ENCODE data around the gene ZNF76.
"Not testable (repeated sequence)": the region's sequence is repeated elsewhere in the genome, so short reads cannot be mapped to it uniquely, and the experiment has no call there.

The ZNF76 gene

GRCh38 chr6:35299674-35300073, 40.1 kb downstream of the ZNF76 start:
- DNase-seq (ENCODE audit: low read depth in 2 of 2), result no peak

GRCh38 chr6:35300848-35301247, 41.3 kb downstream of the ZNF76 start:
- no peak for DNase-seq (ENCODE audit: low read depth in 2 of 2)

GRCh38 chr6:35302604-35303241, 43.2 kb downstream of the ZNF76 start:
- DNase-seq (ENCODE audit: low read depth in 2 of 2), result no peak

- no peak for DNase-seq (ENCODE audit: low read depth in 2 of 2)
Observed at GRCh38 chr6:35304299-35304698, 44.8 kb downstream of the ZNF76 start.

- DNase-seq (ENCODE audit: low read depth in 2 of 2), result no peak
Observed at GRCh38 chr6:35305117-35305516, 45.6 kb downstream of the ZNF76 start.

- DNase-seq (ENCODE audit: low read depth in 2 of 2), result not testable (repeated sequence)
Observed at GRCh38 chr6:35307138-35307537, 47.6 kb downstream of the ZNF76 start.

GRCh38 chr6:35308543-35308942, 49.0 kb downstream of the ZNF76 start:
- DNase-seq (ENCODE audit: low read depth in 2 of 2), result not testable (repeated sequence)

GRCh38 chr6:35309611-35310264, 50.2 kb downstream of the ZNF76 start:
- DNase-seq (ENCODE audit: low read depth in 2 of 2), result no peak

GRCh38 chr6:35310265-35310831, 50.8 kb downstream of the ZNF76 start:
- no peak for DNase-seq (ENCODE audit: low read depth in 2 of 2)

GRCh38 chr6:35311390-35312075, 52.0 kb downstream of the ZNF76 start:
- no peak for DNase-seq (ENCODE audit: low read depth in 2 of 2)

- no peak for DNase-seq (ENCODE audit: low read depth in 2 of 2)
Observed at GRCh38 chr6:35312076-35312800, 52.7 kb downstream of the ZNF76 start.

GRCh38 chr6:35312807-35313206, 53.3 kb downstream of the ZNF76 start:
- no peak for DNase-seq (ENCODE audit: low read depth in 2 of 2)

GRCh38 chr6:35317483-35318195, 58.1 kb downstream of the ZNF76 start:
- no peak for DNase-seq (ENCODE audit: low read depth in 2 of 2)

GRCh38 chr6:35318196-35319171, 58.9 kb downstream of the ZNF76 start:
- DNase-seq (ENCODE audit: low read depth in 2 of 2), result peak; percentile 50 to 58

GRCh38 chr6:35319346-35320030, 60.0 kb downstream of the ZNF76 start:
- DNase-seq (ENCODE audit: low read depth in 2 of 2), result no peak

GRCh38 chr6:35320031-35320410, 60.5 kb downstream of the ZNF76 start:
- DNase-seq (ENCODE audit: low read depth in 2 of 2), result no peak

- DNase-seq (ENCODE audit: low read depth in 2 of 2), result no peak
Observed at GRCh38 chr6:35321091-35321490, 61.6 kb downstream of the ZNF76 start.

- peak in 1 of 2 experiments; percentile 26 for DNase-seq (ENCODE audit: low read depth in 2 of 2)
Observed at GRCh38 chr6:35327349-35328027, 68.0 kb downstream of the ZNF76 start.

- DNase-seq (ENCODE audit: low read depth in 2 of 2), result no peak
Observed at GRCh38 chr6:35328108-35328723, 68.7 kb downstream of the ZNF76 start.

All from fibroblast of skin of left quadriceps (primary cell).